Measurements from ENCODE around the gene KRTAP9-1.
"Not testable (repeated sequence)": the region's sequence is repeated elsewhere in the genome, so short reads cannot be mapped to it uniquely, and the experiment has no call there.

The KRTAP9-1 gene, protein sequence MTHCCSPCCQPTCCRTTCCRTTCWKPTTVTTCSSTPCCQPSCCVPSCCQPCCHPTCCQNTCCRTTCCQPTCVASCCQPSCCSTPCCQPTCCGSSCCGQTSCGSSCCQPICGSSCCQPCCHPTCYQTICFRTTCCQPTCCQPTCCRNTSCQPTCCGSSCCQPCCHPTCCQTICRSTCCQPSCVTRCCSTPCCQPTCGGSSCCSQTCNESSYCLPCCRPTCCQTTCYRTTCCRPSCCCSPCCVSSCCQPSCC
- 0 reads per million in 3 experiments for total RNA-seq

DNA sequence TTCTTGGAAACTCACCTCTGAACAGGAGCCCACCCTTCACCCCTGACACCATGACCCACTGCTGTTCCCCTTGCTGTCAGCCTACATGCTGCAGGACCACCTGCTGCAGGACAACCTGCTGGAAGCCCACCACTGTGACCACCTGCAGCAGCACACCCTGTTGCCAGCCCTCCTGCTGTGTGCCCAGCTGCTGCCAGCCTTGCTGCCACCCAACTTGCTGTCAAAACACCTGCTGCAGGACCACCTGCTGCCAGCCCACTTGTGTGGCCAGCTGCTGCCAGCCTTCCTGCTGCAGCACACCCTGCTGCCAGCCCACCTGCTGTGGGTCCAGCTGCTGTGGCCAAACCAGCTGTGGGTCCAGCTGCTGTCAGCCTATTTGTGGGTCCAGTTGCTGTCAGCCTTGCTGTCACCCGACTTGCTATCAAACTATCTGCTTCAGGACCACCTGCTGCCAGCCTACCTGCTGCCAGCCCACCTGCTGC, at the start of gene KRTAP9-1:
TSS of gene KRTAP9-1 (plus strand) at position 51 of the 482 bp plus-strand sequence. CDS start at position 51, 0 bp downstream.
- DNase-seq = not testable (repeated sequence)

DNA sequence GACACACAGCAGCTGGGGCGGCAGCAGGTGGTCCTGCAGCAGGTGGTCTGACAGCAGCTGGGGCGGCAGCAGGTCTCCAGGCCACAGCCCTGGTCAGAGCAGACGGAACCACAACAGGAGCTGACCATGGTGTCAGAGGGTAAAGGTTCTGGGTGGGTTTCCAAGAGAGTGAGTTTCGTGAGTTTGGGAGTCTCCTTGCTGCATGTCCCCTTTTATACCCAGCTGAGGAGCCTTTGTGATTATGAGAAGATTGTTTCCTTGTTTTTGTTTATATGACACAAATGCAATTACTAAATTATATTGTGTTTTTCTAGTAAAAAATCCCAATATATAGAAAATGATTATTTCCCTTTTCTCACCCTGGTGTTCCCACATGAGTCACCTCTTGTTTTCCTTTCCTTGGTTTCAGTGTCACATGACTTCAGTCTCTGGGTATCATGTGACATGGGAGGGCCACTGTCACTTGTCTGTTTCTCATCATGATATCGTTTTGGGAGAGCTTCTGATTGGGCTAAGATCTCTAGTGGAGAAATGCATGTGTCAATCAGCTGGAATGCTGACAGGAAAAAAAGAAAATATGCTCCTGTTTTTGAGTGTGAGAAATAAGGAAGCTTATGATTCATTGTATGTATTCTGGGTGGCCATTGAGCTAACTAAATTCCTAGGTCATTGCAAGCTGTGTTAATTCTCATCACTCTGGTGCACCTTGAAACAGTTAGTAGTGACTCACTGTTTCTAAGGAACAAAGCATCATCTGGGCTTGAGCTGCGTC, 49.1 kb upstream of the KRTAP9-1 start, which contains the start of gene KRTAP4-6:
TSS of gene KRTAP4-6 (minus strand) at position 185 of the 772 bp plus-strand sequence. CDS start at position 128, 57 bp downstream.
- DNase-seq = no peak

DNA sequence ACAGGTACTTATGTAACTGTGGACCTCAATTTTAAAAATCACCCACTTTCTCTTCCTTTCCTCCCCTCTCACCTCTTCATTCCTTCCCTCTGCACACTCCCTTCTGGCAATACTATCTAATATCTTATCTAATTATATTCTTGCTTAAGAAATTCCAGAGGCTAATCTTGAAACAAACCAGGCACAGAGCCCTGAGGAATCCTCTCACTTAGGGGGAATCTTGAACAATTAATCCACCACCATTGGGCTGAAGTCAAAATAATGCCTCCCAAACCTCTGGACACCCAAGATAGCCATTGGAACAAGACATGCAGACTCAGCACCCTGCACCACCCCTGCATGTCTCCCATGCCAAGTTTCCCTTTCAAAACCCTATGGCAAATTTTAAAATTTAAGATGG, 48.3 kb upstream of the KRTAP9-1 start:
- no peak for DNase-seq

DNA sequence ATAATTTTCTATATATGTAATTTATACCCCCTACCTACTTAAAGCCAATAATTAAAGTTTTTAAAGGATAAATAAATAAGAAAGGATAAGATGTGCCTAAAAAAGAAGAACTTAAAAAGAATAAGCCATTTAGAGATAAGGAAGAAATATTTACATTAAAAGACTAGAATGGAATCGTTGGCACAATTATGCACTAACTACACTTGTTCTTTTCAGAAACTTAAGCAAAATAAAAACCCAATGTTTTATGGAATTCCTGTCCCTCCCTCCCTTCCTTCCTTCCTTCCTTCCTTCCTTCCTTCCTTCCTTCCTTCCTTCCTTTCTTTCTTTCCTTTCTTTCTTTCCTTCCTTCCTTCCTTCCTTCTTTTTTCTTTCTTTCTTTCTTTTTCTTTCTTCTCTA, 44.8 kb upstream of the KRTAP9-1 start:
- no peak for DNase-seq

DNA sequence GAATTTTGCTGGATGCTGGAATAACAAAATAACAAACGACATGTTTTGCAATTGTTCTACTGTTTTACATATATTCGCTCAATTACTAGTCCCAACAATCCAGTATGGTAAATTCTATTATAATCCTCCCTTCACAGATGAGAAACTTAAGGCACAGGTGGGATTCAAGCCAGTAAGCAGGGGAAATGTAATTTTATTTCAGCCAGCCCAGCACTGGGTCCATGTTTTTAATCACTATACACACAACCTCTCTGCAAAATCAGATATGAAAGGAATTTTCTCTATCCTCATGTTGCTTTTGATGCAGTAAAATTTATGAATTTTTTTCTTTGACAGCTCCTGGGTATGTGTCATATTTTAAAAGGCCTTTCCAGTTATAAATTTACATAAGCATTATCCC, 44.4 kb upstream of the KRTAP9-1 start:
- DNase-seq = no peak

DNA sequence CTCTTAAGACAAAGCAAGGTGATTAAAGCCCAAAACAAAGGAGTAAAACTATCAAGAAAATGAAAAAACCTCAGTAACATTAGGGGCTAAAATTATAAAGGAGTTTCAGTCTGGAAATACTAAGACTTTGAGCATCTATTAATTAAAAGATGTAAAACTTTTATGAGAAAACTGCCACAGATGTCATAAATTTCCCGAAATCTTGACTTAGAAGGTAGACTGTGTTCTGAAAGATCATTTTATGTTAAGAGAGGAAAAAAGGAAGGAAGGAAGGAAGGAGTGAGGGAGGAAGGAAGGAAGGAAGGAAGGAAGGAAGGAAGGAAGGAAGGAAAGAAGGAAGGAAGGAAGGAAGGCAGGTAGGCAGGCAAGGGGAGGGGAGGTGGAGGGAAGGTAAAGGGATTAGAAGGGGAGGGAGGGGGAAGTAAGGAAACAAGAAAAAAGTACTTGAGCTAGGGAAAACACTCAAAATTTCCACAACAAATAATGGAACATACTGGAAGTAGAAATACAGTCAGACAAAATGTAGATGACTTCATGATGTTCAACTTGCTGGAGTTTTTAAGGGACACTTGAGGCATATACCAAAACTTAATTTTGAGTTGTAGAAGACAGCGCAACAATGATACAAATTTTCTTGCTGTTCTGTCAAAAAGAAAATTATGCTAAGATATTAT, 42.0 kb upstream of the KRTAP9-1 start:
- no peak for DNase-seq

DNA sequence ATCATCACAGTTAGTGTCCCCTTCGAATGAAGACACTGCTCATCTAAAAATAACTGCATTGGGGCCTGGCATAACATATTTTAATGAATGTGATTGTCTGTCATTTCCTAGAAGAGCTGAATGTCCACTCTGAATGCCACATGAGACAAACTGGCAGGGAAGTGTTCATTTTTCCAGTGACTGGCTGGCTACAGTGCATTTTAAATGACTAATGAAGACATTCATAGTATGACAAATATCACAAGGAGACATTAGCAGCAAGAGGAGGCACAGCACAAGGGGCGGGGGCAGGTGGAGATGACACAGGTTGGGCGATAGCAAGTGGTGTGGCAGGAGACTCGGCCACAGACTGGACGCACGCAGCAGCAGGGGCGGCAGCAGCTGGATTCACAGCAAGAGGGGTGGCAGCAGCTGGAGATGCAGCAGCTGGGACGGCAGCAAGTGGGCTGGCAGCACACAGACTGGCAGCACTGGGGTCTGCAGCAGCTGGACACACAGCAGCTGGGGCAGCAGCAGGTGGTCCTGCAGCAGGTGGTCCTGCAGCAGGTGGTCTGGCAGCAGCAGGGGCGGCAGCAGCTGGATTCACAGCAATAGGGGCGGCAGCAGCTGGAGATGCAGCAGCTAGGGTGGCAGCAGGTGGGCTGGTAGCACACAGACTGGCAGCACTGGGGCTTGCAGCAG, 40.6 kb upstream of the KRTAP9-1 start:
- DNase-seq = not testable (repeated sequence)

DNA sequence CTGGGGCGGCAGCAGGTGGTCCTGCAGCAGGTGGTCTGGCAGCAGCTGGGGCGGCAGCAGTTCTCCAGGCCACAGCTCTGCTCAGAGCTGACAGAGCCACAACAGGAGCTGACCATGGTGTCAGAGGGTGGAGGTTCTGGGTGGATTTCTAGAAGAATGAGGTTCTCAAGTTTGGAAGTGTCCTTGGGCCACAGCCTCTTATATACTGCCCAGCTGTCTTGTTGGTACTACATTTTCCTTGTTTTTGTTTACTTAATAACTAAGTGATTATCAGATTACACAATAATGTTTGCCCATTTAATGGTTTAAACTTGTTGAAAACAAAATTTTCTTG, 40.1 kb upstream of the KRTAP9-1 start, which contains the start of gene KRTAP4-5:
TSS of gene KRTAP4-5 (minus strand) at position 174 of the 334 bp plus-strand sequence. CDS start at position 116, 58 bp downstream.
- DNase-seq = no peak

DNA sequence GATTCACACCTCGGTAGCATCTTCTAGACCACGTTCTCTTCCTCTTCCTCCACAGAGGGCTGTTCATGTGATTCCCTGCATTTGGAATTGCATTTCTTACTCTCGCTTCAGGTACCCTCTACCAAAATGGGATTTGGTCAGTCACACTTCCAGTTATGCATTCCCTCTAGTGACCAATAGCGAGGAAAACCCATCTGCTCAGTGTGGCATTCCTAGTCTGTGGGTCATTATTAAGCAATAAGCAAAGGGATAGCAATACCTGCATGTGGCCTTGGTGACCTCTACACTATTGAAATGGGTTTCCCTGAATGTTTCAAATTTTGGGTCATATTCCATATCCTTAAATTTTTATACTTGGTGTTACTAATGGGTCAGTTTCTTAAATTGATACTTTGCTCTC, 39.7 kb upstream of the KRTAP9-1 start:
- no peak for DNase-seq

DNA sequence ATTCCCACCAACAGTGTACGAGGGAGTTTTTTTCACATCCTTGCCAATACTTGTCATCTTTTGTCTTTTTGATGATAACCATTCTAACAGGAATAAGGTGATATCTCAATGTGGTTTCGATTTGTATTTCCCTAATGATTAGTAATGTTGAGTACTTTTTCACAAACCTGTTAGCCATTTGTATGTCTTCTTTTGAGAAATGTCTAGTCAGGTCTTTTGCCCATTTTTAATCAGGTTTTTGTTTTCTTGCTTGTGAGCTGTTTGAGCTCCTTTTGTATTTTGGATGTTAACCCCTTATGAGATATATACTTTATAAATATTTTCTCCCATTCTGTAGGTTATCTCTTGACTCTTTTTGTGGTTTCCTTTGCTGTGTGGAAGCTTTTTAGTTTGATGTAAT, 38.2 kb upstream of the KRTAP9-1 start:
- DNase-seq = no peak

DNA sequence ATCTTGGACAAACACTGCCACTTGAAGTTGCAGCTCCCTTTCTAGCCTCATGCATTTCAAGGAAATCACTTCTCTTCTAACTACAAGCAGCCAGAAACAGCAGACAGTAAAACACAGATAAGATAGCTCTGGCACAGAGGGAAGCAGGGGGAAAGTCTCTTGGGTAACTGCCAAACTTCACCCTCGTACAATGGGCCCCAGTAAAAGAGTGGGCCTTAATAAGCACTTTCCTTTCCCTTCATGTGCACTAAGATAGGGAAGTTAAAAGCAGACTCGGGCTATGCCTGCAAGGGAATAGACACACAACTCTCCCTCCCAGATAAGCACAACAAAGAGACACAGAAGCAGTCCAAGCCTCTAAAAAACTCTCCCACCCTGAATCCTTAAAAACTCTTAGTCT, 35.8 kb upstream of the KRTAP9-1 start:
- no peak for DNase-seq

DNA sequence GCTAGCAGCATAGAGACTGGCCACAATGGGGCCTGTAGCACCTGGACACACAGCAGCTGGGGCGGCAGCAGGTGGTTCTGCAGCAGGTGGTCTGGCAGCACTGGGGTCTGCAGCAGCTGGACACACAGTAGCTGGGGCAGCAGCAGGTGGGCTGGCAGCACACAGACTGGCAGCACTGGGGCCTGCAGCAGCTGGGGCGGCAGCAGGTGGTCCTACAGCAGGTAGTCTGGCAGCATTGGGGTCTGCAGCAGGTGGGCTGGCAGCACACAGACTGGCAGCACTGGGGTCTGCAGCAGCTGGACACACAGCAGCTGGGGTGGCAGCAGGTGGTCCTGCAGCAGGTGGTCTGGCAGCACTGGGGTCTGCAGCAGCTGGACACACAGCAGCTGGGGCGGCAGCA, 29.5 kb upstream of the KRTAP9-1 start:
- not testable (repeated sequence) for DNase-seq

DNA sequence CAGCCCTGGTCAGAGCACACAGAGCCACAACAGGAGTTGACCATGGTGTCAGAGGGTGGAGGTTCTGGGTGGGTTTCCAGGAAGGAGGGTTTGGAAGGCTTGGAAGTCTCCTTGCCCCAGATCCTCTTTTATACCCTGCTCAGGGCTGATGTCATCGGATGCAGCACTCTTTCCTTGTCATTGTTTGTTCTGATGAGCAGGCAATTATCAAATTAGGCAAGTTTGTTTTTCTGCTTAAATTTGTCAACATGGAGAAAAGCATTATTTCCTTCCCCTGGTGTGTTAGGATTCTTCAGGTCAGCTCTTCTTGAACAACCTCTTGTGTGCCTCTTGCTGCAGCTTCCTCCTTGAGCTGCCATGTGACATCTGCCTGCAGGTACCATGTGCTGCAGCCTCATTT, 29.0 kb upstream of the KRTAP9-1 start, which contains the start of gene KRTAP4-4:
TSS of gene KRTAP4-4 (minus strand) at position 101 of the 400 bp plus-strand sequence. CDS start at position 44, 57 bp downstream.
- no peak for DNase-seq

DNA sequence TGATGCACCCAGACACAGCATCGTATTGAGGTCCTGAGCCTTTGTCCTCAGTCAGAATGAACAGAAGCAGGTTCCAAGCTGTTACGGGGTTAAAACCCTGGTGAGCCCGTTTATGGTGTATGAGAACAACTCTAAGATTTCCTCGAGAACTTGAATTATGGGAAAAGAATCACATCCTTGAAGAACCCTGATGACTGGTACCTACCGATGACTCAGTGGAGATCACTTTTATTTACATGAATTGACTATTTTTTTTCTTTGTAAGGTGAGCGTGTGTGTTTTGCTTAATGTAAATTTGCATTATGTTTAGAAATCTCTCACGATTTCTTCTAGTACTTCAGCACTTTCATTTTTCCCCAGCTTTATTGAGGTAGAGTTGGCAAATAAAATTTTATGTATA, 25.9 kb upstream of the KRTAP9-1 start:
- no peak for DNase-seq

DNA sequence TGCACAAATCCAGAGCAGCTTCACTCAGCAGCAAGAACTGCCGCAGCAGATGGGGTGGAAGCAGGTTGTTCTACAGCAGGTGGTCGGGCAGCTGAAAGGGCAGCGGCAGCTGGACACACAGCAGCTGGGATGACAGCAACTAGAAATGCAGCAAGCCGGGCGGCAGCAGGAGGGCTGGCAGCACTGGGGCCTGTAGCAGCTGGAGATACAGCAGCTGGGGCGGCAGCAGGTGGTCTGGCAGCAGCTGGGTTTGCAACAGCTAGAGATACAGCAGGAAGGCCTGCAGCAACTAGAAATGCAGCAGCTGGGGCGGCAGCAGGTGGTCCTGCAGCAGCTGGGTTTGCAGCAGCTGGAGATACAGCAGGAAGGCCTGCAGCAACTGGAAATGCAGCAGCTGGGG, 22.1 kb upstream of the KRTAP9-1 start:
- DNase-seq = no peak

DNA sequence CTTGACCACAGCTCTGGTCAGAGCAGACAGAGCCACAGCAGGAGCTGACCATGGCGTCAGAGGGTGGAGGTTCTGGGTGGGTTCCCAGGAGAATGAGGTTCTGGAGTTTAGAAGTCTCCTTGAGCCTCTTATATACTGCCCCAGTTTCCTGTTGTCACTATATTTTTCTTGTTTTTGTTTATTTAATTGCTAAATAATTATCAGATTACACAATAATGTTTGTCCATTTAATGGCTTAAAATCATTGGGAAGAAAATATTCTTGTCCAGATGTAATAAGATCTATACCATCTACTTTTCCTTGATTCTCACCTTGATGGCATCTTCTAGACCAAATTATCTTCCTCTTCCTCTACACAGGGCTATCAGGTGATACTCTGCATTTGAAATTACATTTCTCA, 21.6 kb upstream of the KRTAP9-1 start, which contains the start of gene KRTAP4-3:
TSS of gene KRTAP4-3 (minus strand) at position 101 of the 400 bp plus-strand sequence. CDS start at position 52, 49 bp downstream.
- DNase-seq = no peak

DNA sequence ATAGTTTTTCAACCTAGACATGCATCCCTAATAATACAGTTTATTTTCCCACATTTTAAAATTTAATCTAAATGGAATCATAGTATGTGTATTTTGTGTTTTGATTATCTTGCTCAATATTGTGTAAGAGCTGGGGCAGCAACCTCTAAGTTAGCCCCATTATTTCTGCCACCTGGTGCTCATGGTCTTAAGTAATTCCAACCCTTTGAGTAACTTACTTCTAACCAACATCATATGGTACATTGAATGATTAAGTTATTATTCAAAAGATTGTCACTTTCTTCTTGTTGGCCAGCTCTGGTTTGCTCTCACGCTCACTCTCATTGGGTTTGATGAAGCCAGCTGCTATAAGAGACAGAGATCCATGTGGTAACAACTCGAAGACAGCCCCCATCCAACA, 17.8 kb upstream of the KRTAP9-1 start:
- no peak for DNase-seq

DNA sequence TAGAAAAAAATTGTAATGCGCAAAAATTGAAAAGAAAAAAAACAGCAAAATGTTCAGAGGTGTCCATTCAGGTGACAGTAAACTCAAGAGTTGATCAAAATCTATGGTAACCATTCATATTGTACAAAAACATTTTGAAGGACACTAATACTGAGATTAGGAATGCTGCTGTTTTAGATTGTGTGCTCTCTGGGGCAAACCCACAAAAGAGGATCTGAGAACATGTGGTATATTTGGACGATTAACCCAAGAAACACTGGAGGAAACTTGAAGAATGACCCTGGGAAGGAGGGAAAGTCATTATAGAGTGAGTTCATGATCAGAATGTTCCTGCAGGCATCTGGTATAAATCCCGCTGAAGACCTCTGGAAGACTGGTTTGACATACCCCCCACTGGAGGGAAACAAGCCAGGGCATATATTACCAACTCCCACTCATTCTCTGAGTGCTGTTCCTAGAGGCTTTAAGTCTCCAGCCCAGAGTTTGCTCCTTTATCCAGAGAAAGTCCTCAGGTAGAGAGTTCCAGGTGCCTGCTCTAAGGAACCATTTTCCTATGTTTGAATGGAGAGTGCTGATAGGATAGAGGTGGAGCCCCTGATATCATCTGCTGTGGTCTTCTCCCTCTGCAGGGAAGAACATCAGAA, 12.8 kb upstream of the KRTAP9-1 start:
- DNase-seq = no peak

DNA sequence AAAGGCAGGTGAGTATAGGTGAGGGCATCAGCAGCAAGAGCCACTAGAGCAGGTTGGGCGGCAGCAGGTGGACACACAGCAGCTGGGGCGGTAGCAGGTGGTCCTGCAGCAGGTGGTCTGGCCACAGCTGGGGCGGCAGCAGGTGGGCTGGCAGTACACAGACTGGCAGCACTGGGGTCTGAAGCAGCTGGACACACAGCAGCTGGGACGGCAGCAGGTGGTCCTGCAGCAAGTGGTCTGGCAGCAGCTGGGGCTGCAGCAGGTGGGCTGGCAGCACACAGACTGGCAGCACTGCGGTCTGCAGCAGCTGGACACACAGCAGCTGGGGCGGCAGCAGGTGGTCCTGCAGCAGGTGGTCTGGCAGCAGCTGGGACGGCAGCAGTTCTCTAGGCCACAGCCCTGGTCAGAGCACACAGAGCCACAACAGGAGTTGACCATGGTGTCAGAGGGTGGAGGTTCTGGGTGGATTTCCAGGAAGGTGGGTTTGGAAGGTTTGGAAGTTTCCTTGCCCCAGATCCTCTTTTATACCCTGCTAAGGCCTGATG, 11.9 kb upstream of the KRTAP9-1 start, which contains the start of gene KRTAP4-2:
TSS of gene KRTAP4-2 (minus strand) at position 495 of the 545 bp plus-strand sequence. CDS start at position 438, 57 bp downstream.
- DNase-seq = no peak

DNA sequence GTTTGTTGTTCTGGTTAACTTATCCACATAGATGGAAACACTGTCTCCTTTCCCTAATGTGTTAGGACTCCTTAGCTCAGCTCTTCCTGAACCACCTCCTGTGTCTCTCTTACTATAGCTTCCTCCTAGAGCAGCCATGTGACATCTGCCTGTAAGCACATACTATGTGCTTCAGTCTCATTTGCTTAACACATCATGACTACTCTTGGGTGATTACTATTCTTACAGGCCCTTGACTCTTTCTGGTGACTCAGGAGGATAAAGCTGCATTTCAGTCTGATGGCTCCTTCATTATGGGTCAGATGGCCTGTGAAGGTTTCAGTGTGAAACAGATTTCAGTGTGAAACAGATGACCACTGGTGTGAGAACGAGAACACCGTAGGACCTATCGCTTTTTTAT, 11.3 kb upstream of the KRTAP9-1 start:
- DNase-seq = no peak

DNA sequence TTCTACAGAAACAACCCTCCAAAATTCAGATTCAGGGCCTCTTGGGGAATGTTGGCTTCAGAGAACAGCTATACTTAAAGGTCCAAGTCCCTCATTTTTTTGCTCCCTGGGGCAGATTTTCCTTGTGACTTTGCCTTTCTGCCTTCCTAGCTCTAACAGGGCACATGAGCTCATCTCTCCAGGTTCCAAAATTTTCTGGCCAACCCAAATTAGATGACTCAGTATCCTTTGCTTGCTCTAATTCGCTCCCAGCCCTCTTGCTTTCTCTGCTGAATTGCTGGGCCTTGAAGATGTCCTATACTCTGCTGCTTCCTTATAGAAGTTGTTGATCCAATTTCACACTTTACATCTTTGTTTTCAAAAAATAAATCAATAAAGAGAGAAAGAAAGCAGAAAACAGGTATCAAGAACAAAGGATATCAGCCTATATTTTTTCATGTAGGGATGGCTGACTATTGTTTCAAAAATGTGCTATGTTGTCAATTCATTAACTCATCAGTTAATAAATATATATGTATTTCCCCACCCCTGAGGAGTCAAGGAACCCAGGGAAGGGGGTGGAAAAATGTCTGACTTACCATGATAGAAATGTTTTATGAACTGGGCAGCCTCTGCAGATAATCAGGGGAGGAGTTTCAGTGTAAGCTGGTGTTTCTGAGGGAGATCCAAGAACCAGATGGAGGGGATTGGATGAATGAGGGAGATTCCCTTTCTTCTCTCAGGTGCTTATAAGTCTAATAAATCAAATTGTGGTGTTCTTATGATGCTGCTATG, 10.7 kb upstream of the KRTAP9-1 start:
- DNase-seq = no peak
